ENCODE results near the gene DAZAP1. TPM values are rescaled to one million over a fixed set of nuclear protein-coding genes. Genes with fewer than 3 reads are reported as not detected.

The DAZAP1 gene
- total RNA-seq, 1 donor from 2014 or later: 131 TPM

DNA sequence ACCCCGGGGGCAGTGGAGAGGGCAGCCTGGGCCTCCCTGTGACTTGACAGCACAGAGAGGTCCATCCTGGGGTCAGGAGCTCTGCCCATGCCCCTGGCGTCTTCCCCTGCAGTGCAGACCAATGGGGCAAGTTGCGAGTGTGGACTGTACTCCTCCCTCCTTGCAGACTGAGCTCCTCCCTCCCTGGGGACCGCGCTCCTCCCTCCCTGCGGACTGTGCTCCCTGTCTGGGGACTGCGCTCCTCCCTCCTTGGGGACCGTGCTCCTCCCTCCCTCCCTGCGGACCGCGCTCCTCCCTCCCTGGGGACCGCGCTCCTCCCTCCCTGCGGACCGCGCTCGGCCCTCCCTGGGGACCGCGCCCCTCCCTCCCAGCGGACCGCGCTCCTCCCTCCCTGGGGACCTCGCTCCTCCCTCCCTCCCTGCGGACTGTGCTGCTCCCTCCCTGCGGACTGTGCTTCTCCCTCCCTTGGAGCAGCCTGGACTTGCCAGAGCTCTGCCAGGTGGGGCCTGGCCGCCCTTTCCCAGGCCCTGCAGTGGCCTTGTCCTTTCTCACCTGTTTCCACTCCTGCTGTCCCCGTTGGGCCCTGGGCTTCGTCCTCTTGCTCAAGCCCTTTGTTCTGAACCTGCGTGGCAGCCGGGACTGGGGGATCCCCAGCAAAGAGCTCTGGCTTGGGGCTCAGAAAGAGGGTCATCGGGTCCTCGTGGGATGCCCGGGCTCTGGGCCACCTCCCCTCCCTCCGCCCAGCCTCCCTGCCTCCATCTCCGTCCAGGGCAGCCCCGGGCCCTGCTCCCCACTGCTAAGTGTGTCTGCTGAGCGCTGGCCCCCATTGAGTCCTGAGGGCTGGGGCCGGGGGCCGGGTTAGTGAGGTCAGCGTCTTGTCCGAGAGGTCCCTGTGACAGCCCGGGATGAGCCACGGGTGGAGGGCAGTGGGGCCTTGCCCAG is 12.9 kb upstream of the DAZAP1 start:
- Mint-ChIP-seq H3K4me1 (no peaks in the 10 kb centered on the region), H3K27me3 (ENCODE audit: low read depth) (no peaks in the 10 kb centered on the region), H3K4me3 (no peak overlapping the region), H3K36me3 (peaks cover 14% of the 10 kb centered on the region), H3K9me3 (no peaks in the 10 kb centered on the region), H3K27ac (no peak overlapping the region)
- TF ChIP-seq, protein P1, sequence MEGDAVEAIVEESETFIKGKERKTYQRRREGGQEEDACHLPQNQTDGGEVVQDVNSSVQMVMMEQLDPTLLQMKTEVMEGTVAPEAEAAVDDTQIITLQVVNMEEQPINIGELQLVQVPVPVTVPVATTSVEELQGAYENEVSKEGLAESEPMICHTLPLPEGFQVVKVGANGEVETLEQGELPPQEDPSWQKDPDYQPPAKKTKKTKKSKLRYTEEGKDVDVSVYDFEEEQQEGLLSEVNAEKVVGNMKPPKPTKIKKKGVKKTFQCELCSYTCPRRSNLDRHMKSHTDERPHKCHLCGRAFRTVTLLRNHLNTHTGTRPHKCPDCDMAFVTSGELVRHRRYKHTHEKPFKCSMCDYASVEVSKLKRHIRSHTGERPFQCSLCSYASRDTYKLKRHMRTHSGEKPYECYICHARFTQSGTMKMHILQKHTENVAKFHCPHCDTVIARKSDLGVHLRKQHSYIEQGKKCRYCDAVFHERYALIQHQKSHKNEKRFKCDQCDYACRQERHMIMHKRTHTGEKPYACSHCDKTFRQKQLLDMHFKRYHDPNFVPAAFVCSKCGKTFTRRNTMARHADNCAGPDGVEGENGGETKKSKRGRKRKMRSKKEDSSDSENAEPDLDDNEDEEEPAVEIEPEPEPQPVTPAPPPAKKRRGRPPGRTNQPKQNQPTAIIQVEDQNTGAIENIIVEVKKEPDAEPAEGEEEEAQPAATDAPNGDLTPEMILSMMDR (IDR thresholded peaks at IDR 0.05; ENCODE audit: unreplicated experiment): no peak
- no peak for DNase-seq (ENCODE audit: low spot score in 2 of 2, unreplicated experiment in 2 of 2)

GRCh38 chr19:1395194-1396018 is 12.0 kb upstream of the DAZAP1 start:
- H3K4me3 Mint-ChIP-seq: no peak overlapping the region
- H3K36me3 Mint-ChIP-seq: peaks cover 13% of the 10 kb centered on the region
- no peaks in the 10 kb centered on the region for H3K4me1 Mint-ChIP-seq
- H3K9me3 Mint-ChIP-seq: no peaks in the 10 kb centered on the region
- no peaks in the 10 kb centered on the region for H3K27me3 Mint-ChIP-seq (ENCODE audit: low read depth)
- TF ChIP-seq, protein P1 (IDR thresholded peaks at IDR 0.05; ENCODE audit: unreplicated experiment): no peak
- no peak overlapping the region for H3K27ac Mint-ChIP-seq
- no peak for DNase-seq (ENCODE audit: low spot score in 2 of 2, unreplicated experiment in 2 of 2)

DNA sequence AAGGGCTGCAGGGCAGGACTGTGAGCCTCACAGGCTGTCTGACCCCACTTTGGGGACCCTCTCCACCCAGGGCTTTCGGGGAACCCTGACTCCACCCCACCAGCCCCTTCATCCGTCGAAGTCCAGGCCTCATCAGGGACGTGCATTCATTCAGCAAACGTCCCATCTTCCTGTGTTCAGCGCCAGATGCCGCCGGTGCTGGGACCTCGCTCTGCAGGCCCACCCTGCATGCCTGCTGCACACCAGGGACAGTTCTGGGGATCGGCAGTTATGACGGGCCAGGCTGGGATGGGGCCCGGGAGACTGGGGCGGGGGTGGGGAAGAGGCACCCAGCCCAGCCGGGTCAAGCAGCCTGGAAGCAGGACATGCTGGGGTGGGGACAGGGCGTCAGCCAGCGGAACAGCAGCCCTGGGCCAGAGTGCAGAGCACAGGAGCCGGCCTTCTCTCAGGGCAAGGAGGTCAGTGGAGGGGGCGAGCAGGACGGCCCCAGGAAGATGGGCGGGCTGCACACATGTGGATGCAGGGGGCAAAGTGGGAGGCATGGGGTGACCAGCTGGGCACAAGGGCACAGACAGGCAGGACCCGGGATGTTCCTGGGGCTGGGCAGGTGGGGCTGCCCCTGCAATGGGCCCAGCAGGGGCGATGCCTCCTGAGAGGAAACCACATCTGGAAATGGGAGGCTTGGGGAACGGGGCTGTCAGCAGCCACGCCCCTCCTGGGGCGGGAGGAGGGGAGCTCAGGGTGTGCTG is 11.2 kb upstream of the DAZAP1 start:
- TF ChIP-seq, protein P1 (IDR thresholded peaks at IDR 0.05; ENCODE audit: unreplicated experiment): no peak
- no peak overlapping the region for H3K4me3 Mint-ChIP-seq
- H3K4me1 Mint-ChIP-seq: no peaks in the 10 kb centered on the region
- no peaks in the 10 kb centered on the region for H3K27me3 Mint-ChIP-seq (ENCODE audit: low read depth)
- H3K27ac Mint-ChIP-seq: no peak overlapping the region
- peaks cover 10% of the 10 kb centered on the region for H3K36me3 Mint-ChIP-seq
- DNase-seq (ENCODE audit: low spot score in 2 of 2, unreplicated experiment in 2 of 2): no peak
- H3K9me3 Mint-ChIP-seq: no peaks in the 10 kb centered on the region

DNA sequence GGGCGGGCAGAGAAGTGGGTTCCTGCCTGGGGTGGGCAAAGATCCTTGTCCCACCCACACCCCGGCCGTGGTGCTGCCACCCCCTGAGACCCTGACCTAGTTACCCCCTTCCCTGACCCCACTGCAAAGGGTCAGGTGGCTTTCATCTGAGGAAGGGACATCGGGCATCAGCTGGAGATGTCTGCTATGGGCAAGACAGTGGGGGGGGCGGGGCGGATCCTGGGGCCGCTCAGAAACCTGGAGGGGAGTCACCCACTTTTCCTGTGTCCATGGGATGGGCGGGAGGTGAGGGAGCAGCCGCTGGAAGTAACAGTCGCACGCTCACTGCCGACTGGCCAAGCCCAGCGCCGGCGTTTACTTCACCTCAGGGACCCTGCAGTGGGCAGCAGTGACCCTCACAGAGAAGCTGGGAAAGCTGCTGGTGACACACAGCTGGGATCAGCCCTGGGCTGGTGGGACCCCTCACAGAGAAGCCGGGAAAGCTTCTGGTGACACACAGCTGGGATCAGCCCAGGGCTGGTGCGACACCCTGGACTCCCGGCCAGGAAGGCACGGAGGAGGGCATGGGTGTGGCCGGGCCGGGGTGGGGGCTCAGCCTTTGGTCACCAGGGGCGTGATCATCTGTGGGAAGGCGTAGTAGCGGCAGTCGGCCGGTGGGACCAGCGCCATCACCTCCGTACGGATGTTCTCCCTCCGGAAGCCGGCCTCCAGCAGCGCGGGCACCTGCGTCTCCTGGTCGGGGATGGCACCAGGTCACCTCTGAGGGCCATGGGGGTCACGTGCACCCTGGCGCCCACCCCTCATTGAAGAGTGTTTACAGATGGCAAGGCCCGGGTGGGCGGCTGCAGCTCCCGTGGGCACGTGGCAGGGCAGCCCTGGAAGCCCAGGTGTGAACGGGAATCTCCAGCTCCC is 10.4 kb upstream of the DAZAP1 start:
- TF ChIP-seq, protein P1 (IDR thresholded peaks at IDR 0.05; ENCODE audit: unreplicated experiment): no peak
- no peak overlapping the region for H3K27ac Mint-ChIP-seq
- H3K27me3 Mint-ChIP-seq (ENCODE audit: low read depth): no peaks in the 10 kb centered on the region
- no peak overlapping the region for H3K4me3 Mint-ChIP-seq
- H3K36me3 Mint-ChIP-seq: peaks cover 8% of the 10 kb centered on the region
- DNase-seq (ENCODE audit: low spot score in 2 of 2, unreplicated experiment in 2 of 2): no peak
- no peaks in the 10 kb centered on the region for H3K4me1 Mint-ChIP-seq
- H3K9me3 Mint-ChIP-seq: no peaks in the 10 kb centered on the region
